HCT116 (cell line): ENCODE data around the gene MMD2. TPM values are rescaled to one million over a fixed set of nuclear protein-coding genes. Genes with fewer than 3 reads are reported as not detected.

Source experiments
- ATAC-seq: fragments of 200-7000 bp; cut with Tn5 transposase; 2 replicates; pipeline ENCODE4 v1.9.1; 2020; ENCODE audit warnings: mild to moderate bottlenecking, moderate library complexity
- BruUV-seq: library from RNA; stranded (reverse); fragments of 400-500 nt; replicated peaks from 2 replicates; lab custom pipeline; 2021; lab: Mats Ljungman, UMichigan
- CTCF ChIA-PET: fragments of 300-600 bp; sonication (Branson Sonifier 250); formaldehyde crosslinking; loops from one replicate; lab custom pipeline; 2021; ENCODE audit warnings: antibody characterized with exemption; lab: Charles Lee
- POLR2A ChIA-PET: fragments of 300-600, 350-600 bp; sonication (Branson Sonifier 250); formaldehyde crosslinking; loops from one replicate; lab custom pipeline; 2021; ENCODE audit warnings: antibody characterized with exemption; lab: Charles Lee
- RAD21 ChIA-PET, 2 experiments: fragments of 300-600 bp; sonication (Branson Sonifier 250); formaldehyde crosslinking; loops; one replicate each; lab custom pipeline; 2023; ENCODE audit warnings: low total read pairs in 2 of 2; ENCODE audit not compliant: uncharacterized antibody in 2 of 2, unreplicated experiment in 2 of 2, low non-redundant PET in 1 of 2; lab: Charles Lee
- DNase-seq: peaks from one replicate; pipeline ENCODE4 v3.0.0-alpha.2; 2010; ENCODE audit warnings: low read depth, low spot score
- H2AFZ ChIP-seq: fragments of 200-600 bp; shearing (Covaris generic), sonication (generic); 2 replicates; pipeline ENCODE4 v1.6.1; 2017; ENCODE audit warnings: low read depth, mixed run types, mixed read lengths, antibody characterized with exemption, low read length; ENCODE audit not compliant: poor library complexity, severe bottlenecking
- H3K27ac ChIP-seq: 2 replicates; pipeline ENCODE4 v1.5.1; 2012; ENCODE audit warnings: low read depth, low read length
- H3K27me3 ChIP-seq: fragments of 200-600 bp; sonication (generic); 2 replicates; pipeline ENCODE4 v1.6.1; 2016; ENCODE audit warnings: mixed run types, low read length, mixed read lengths; ENCODE audit not compliant: insufficient read depth
- H3K36me3 ChIP-seq, 2 experiments: fragments of 200-500 bp in 1 of 2; fragments of 200-600 bp in 1 of 2; sonication (Bioruptor generic) in 1 of 2; sonication (generic) in 1 of 2; 2 replicates each; pipeline versions ENCODE4 v1.5.1 to v1.6.1; 2014 to 2016; ENCODE audit warnings: low read length in 2 of 2, inconsistent platforms in 1 of 2, mixed read lengths in 1 of 2, mixed run types in 1 of 2; ENCODE audit not compliant: insufficient read depth in 2 of 2, control insufficient read depth in 1 of 2
- H3K4me1 ChIP-seq, 2 experiments: fragments of 200-600 bp in 1 of 2; sonication (generic) in 1 of 2; 2 replicates each; pipeline versions ENCODE4 v1.5.1 to v1.6.1; 2012 to 2017; ENCODE audit warnings: low read length in 2 of 2, inconsistent platforms in 1 of 2, mild to moderate bottlenecking in 1 of 2, mixed read lengths in 1 of 2, mixed run types in 1 of 2, moderate library complexity in 1 of 2; ENCODE audit not compliant: insufficient read depth in 2 of 2, control insufficient read depth in 1 of 2
- H3K4me2 ChIP-seq: fragments of 200-600 bp; sonication (generic); 2 replicates; pipeline ENCODE4 v1.6.1; 2017; ENCODE audit warnings: mixed run types, low read length, mixed read lengths
- H3K4me3 ChIP-seq, 2 experiments: fragments of 200-600 bp in 1 of 2; sonication (generic) in 1 of 2; replicated peaks in 1 of 2; 2 replicates each; pipeline ENCODE4 v1.5.1; 2011 to 2016; ENCODE audit warnings: low read length in 2 of 2, control low read depth in 1 of 2, low read depth in 1 of 2, mild to moderate bottlenecking in 1 of 2, mixed read lengths in 1 of 2, mixed run types in 1 of 2
- H3K79me2 ChIP-seq: fragments of 200-600 bp; sonication (generic); 2 replicates; pipeline ENCODE4 v1.6.1; 2017; ENCODE audit warnings: mild to moderate bottlenecking, mixed run types, low read length, moderate library complexity, mixed read lengths; ENCODE audit not compliant: insufficient read depth
- H3K9ac ChIP-seq: fragments of 200-600 bp; sonication (generic); 2 replicates; pipeline ENCODE4 v1.6.1; 2016; ENCODE audit warnings: low read length, mixed read lengths
- H3K9me2 ChIP-seq: fragments of 200-600 bp; sonication (generic), shearing (Covaris generic); 2 replicates; pipeline ENCODE4 v1.6.1; 2017; ENCODE audit warnings: mixed run types, mild to moderate bottlenecking, moderate library complexity; ENCODE audit not compliant: insufficient read depth
- H3K9me3 ChIP-seq, 2 experiments: fragments of 200-500 bp in 1 of 2; fragments of 200-600 bp in 1 of 2; sonication (Bioruptor generic) in 1 of 2; sonication (generic) in 1 of 2; 2 replicates each; pipeline ENCODE4 v1.6.1; 2014 to 2017; ENCODE audit warnings: low read length in 2 of 2, mixed read lengths in 2 of 2, inconsistent platforms in 1 of 2, low read depth in 1 of 2, mild to moderate bottlenecking in 1 of 2, mixed run types in 1 of 2, moderate library complexity in 1 of 2; ENCODE audit not compliant: control insufficient read depth in 1 of 2, insufficient read depth in 1 of 2
- H4K20me1 ChIP-seq: fragments of 200-600 bp; sonication (generic), shearing (Covaris generic); 2 replicates; pipeline ENCODE4 v1.6.1; 2017; ENCODE audit warnings: mixed run types, mild to moderate bottlenecking, moderate library complexity; ENCODE audit not compliant: insufficient read depth
- CBX3 ChIP-seq: IDR thresholded peaks from 2 replicates; pipeline ENCODE4 v1.6.1; 2012; ENCODE audit warnings: low read depth
- CEBPB ChIP-seq: IDR thresholded peaks from 2 replicates; pipeline ENCODE4 v1.6.1; 2012; ENCODE audit warnings: low read depth
- EGR1 ChIP-seq: IDR thresholded peaks from 2 replicates; pipeline ENCODE4 v1.6.1; 2012; ENCODE audit warnings: low read depth
- REST ChIP-seq: IDR thresholded peaks from 2 replicates; pipeline ENCODE4 v1.6.1; 2012; ENCODE audit warnings: low read depth
- SIN3A ChIP-seq: IDR thresholded peaks from 2 replicates; pipeline ENCODE4 v1.6.1; 2012; ENCODE audit warnings: low read depth
- SP1 ChIP-seq: IDR thresholded peaks from 2 replicates; pipeline ENCODE4 v1.6.1; 2012; ENCODE audit warnings: low read depth
- YY1 ChIP-seq: IDR thresholded peaks from 2 replicates; pipeline ENCODE4 v1.6.1; 2011; ENCODE audit warnings: low read length, low read depth, moderate library complexity, mild to moderate bottlenecking; ENCODE audit not compliant: insufficient replicate concordance; ENCODE audit errors: extremely low read depth
- intact Hi-C: fragments of 100-400 bp; cut with micrococcal nuclease; formaldehyde crosslinking; loops from 2 replicates; pipeline ENCODE4 v1.10.0; 2022
- total RNA-seq: library from RNA; stranded (reverse); gene quantifications from one replicate; pipeline ENCODE4 v1.2.1, GENCODE V29; 2021; ENCODE audit not compliant: unreplicated experiment

MMD2 gene
- total RNA-seq, 1 experiment from 2014 or later = not detected

GRCh38 chr7:4965295-4966022 is 6.5 kb upstream of the MMD2 start:
- BruUV-seq = no TSS peak
- Histone ChIP-seq H4K20me1 (no peaks in the 10 kb centered on the region), H3K9me2 (no peaks in the 10 kb centered on the region), H3K4me2 (no peak overlapping the region), H3K36me3 (no peaks in the 10 kb centered on the region), H3K9me3 (no peaks in the 10 kb centered on the region), H3K4me1 (no peaks in the 10 kb centered on the region), H2AFZ (no peak overlapping the region), H3K4me3 (no peak overlapping the region), H3K9ac (no peak overlapping the region), H3K79me2 (no peaks in the 10 kb centered on the region), H3K27ac (no peak overlapping the region), H3K27me3 (no peaks in the 10 kb centered on the region)
- CTCF ChIA-PET = interaction anchor here (1.0 kb wide), 1 partner anchor 9 kb away, joined by 3 read pairs; no protein-coding TSS in a partner anchor
- POLR2A ChIA-PET = no interaction called here
- no peak for TF ChIP-seq REST
- no peak for TF ChIP-seq EGR1
- no peak for TF ChIP-seq CEBPB
- TF ChIP-seq YY1 = no peak
- TF ChIP-seq CBX3 = no peak
- no peak for TF ChIP-seq SP1
- TF ChIP-seq SIN3A = no peak
- DNase-seq (no peak), ATAC-seq (no peak)
- intact Hi-C loops = no loop called here
- RAD21 ChIA-PET = no interaction called here
